Middle frontal gyrus (tissue), 1 donor: ENCODE data around the gene NTN4.
"Not testable (repeated sequence)": the region's sequence is repeated elsewhere in the genome, so short reads cannot be mapped to it uniquely, and the experiment has no call there.

ENCODE experiments used
- DNase-seq: peaks from one replicate; pipeline ENCODE4 v3.0.0-alpha.2; 2015; ENCODE audit warnings: low spot score; ENCODE audit errors: extremely low spot score

Gene NTN4

GRCh38 chr12:95796982-95797289 lies 6.4 kb upstream of the NTN4 start:
- no peak for DNase-seq

- no peak for DNase-seq
Observed at GRCh38 chr12:95796225-95796981, 5.8 kb upstream of the NTN4 start.

- no peak for DNase-seq
Observed at GRCh38 chr12:95790917-95791849, 619 bp upstream of the NTN4 start.

- DNase-seq = no peak
Observed at GRCh38 chr12:95789126-95790032, 1.2 kb downstream of the NTN4 start.

- DNase-seq = no peak
Observed at GRCh38 chr12:95788637-95789036, 1.9 kb downstream of the NTN4 start.

- no peak for DNase-seq
Observed at GRCh38 chr12:95787274-95787818, 3.2 kb downstream of the NTN4 start.

- no peak for DNase-seq
Observed at GRCh38 chr12:95784915-95785314, 5.6 kb downstream of the NTN4 start.

GRCh38 chr12:95784286-95784685 lies 6.3 kb downstream of the NTN4 start:
- DNase-seq = no peak

- DNase-seq = not testable (repeated sequence)
Observed at GRCh38 chr12:95775466-95775865, 15.1 kb downstream of the NTN4 start.

- no peak for DNase-seq
Observed at GRCh38 chr12:95774311-95775045, 16.1 kb downstream of the NTN4 start.

GRCh38 chr12:95773320-95773719 lies 17.2 kb downstream of the NTN4 start:
- no peak for DNase-seq

GRCh38 chr12:95767703-95768102 lies 22.9 kb downstream of the NTN4 start:
- no peak for DNase-seq

- no peak for DNase-seq
Observed at GRCh38 chr12:95766356-95767019, 24.1 kb downstream of the NTN4 start.

GRCh38 chr12:95764848-95765247 lies 25.7 kb downstream of the NTN4 start:
- DNase-seq = no peak

GRCh38 chr12:95763809-95764253 lies 26.7 kb downstream of the NTN4 start:
- no peak for DNase-seq

GRCh38 chr12:95762123-95762785 lies 28.3 kb downstream of the NTN4 start:
- no peak for DNase-seq

- DNase-seq = no peak
Observed at GRCh38 chr12:95760371-95760770, 30.2 kb downstream of the NTN4 start.

GRCh38 chr12:95759718-95760117 lies 30.8 kb downstream of the NTN4 start:
- DNase-seq = no peak

- DNase-seq = no peak
Observed at GRCh38 chr12:95759039-95759438, 31.5 kb downstream of the NTN4 start.
